HEK293 (cell line): ENCODE results near the gene ADAM33.

ENCODE experiments used
- CTCF ChIA-PET: fragments of 350-600 bp; formaldehyde crosslinking; extraction: SDS; loops from one replicate; lab custom pipeline; 2021; ENCODE audit warnings: antibody characterized with exemption; lab: Yijun Ruan, JAX
- POLR2A ChIA-PET: fragments of 300-600 bp; formaldehyde crosslinking; extraction: SDS; loops from one replicate; lab custom pipeline; 2020; ENCODE audit warnings: antibody characterized with exemption, inconsistent platforms; lab: Yijun Ruan, JAX
- H3K27ac ChIP-seq: fragments of 200-500 bp; sonication (Bioruptor generic); 2 replicates; pipeline ENCODE4 v1.5.1; 2014; ENCODE audit warnings: low read depth, low read length, control low read depth, inconsistent platforms; ENCODE audit errors: extremely low read depth
- H3K36me3 ChIP-seq, 2 experiments: fragments of 200-500 bp in 1 of 2; sonication (Bioruptor generic) in 1 of 2; 1 replicate in 1 of 2; 2 replicates in 1 of 2; pipeline ENCODE4 v1.5.1; 2014 to 2017; ENCODE audit warnings: inconsistent platforms in 2 of 2, low read length in 2 of 2; ENCODE audit not compliant: control insufficient read depth in 2 of 2, insufficient read depth in 1 of 2
- H3K4me1 ChIP-seq: fragments of 200-500 bp; sonication (Bioruptor generic); 2 replicates; pipeline ENCODE4 v1.5.1; 2014; ENCODE audit warnings: mild to moderate bottlenecking, low read length, inconsistent platforms; ENCODE audit not compliant: control insufficient read depth, insufficient read depth
- H3K4me3 ChIP-seq: 2 replicates; pipeline ENCODE4 v1.5.1; 2011; ENCODE audit warnings: low read depth, mild to moderate bottlenecking, control low read depth, low read length, moderate library complexity
- H3K9me3 ChIP-seq: fragments of 200-500 bp; sonication (Bioruptor generic); 2 replicates; pipeline ENCODE4 v1.5.1; 2014; ENCODE audit warnings: low read depth, low read length, inconsistent platforms; ENCODE audit not compliant: control insufficient read depth, insufficient read depth
- EGR2 ChIP-seq: fragments of 450-650 bp; formaldehyde crosslinking; IDR thresholded peaks from 2 replicates; pipeline ENCODE4 v1.5.1; 2016; ENCODE audit warnings: low read depth, missing biosample characterization, missing genetic modification characterization
- SP2 ChIP-seq: fragments of 450-650 bp; formaldehyde crosslinking; IDR thresholded peaks from 2 replicates; pipeline ENCODE4 v1.5.1; 2016; ENCODE audit warnings: missing biosample characterization, missing genetic modification characterization
- SP3 ChIP-seq: fragments of 450-650 bp; formaldehyde crosslinking; IDR thresholded peaks from 2 replicates; pipeline ENCODE4 v1.5.1; 2016; ENCODE audit warnings: missing biosample characterization, missing genetic modification characterization
- TRIM28 ChIP-seq: IDR thresholded peaks from 2 replicates; pipeline ENCODE4 v1.6.1; 2011; ENCODE audit warnings: low read length, control low read depth, borderline replicate concordance
- ZEB2 ChIP-seq: fragments of 450-650 bp; formaldehyde crosslinking; IDR thresholded peaks from 2 replicates; pipeline ENCODE4 v1.5.1; 2016; ENCODE audit warnings: missing biosample characterization, missing genetic modification characterization
- ZFHX2 ChIP-seq: fragments of 450-650 bp; formaldehyde crosslinking; conservative IDR thresholded peaks from 2 replicates; pipeline ENCODE4 v1.5.1; 2016; ENCODE audit warnings: missing biosample characterization, missing genetic modification characterization
- ZNF24 ChIP-seq: fragments of 450-650 bp; formaldehyde crosslinking; IDR thresholded peaks from 2 replicates; pipeline ENCODE4 v1.5.1; 2016; ENCODE audit warnings: missing biosample characterization, missing genetic modification characterization
- ZNF302 ChIP-seq: fragments of 450-650 bp; formaldehyde crosslinking; IDR thresholded peaks from 2 replicates; pipeline ENCODE4 v1.5.1; 2016; ENCODE audit warnings: missing biosample characterization, missing genetic modification characterization, low read depth
- ZNF335 ChIP-seq: fragments of 450-650 bp; formaldehyde crosslinking; conservative IDR thresholded peaks from 2 replicates; pipeline ENCODE4 v1.5.1; 2016; ENCODE audit warnings: missing biosample characterization, missing genetic modification characterization
- ZNF426 ChIP-seq: fragments of 450-650 bp; formaldehyde crosslinking; IDR thresholded peaks from 2 replicates; pipeline ENCODE4 v1.5.1; 2017; ENCODE audit warnings: missing biosample characterization, missing genetic modification characterization, mild to moderate bottlenecking, inconsistent platforms, moderate library complexity
- ZNF473 ChIP-seq: fragments of 450-650 bp; formaldehyde crosslinking; IDR thresholded peaks from 2 replicates; pipeline ENCODE4 v1.5.1; 2017; ENCODE audit warnings: missing biosample characterization, missing genetic modification characterization
- ZNF610 ChIP-seq: fragments of 450-650 bp; formaldehyde crosslinking; IDR thresholded peaks from 2 replicates; pipeline ENCODE4 v1.5.1; 2016; ENCODE audit warnings: missing biosample characterization, missing genetic modification characterization, borderline replicate concordance
- ZNF654 ChIP-seq: fragments of 450-650 bp; formaldehyde crosslinking; IDR thresholded peaks from 2 replicates; pipeline ENCODE4 v1.5.1; 2016; ENCODE audit warnings: low read depth, missing biosample characterization, missing genetic modification characterization
- ZNF701 ChIP-seq: fragments of 450-650 bp; formaldehyde crosslinking; IDR thresholded peaks from 2 replicates; pipeline ENCODE4 v1.5.1; 2016; ENCODE audit warnings: missing biosample characterization, missing genetic modification characterization
- ZNF747 ChIP-seq: fragments of 450-650 bp; formaldehyde crosslinking; IDR thresholded peaks from 2 replicates; pipeline ENCODE4 v1.5.1; 2016; ENCODE audit warnings: missing biosample characterization, missing genetic modification characterization
- ZNF768 ChIP-seq: fragments of 450-650 bp; formaldehyde crosslinking; IDR thresholded peaks from 2 replicates; pipeline ENCODE4 v1.5.1; 2018; ENCODE audit warnings: missing biosample characterization, mild to moderate bottlenecking, missing genetic modification characterization
- ZNF785 ChIP-seq: fragments of 450-650 bp; formaldehyde crosslinking; IDR thresholded peaks from 2 replicates; pipeline ENCODE4 v1.5.1; 2016; ENCODE audit warnings: missing biosample characterization, missing genetic modification characterization
- ZSCAN16 ChIP-seq: fragments of 450-650 bp; formaldehyde crosslinking; IDR thresholded peaks from 2 replicates; pipeline ENCODE4 v1.5.1; 2016; ENCODE audit warnings: missing biosample characterization, missing genetic modification characterization
- ZSCAN23 ChIP-seq: fragments of 450-650 bp; formaldehyde crosslinking; IDR thresholded peaks from 2 replicates; pipeline ENCODE4 v1.5.1; 2016; ENCODE audit warnings: missing biosample characterization, missing genetic modification characterization
- TF ChIP-seq, protein P1 (sequence below): fragments of 450-650 bp; formaldehyde crosslinking; IDR thresholded peaks from 2 replicates; pipeline ENCODE4 v1.5.1; 2016; ENCODE audit warnings: missing biosample characterization, missing genetic modification characterization
- TF ChIP-seq, protein P2 (sequence below): sonication (generic); formaldehyde crosslinking; IDR thresholded peaks from 2 replicates; pipeline ENCODE4 v1.8.1; 2022; ENCODE audit warnings: mild to moderate bottlenecking, moderate library complexity, missing genetic modification reagents
- TF ChIP-seq, protein P3 (sequence below): fragments of 450-650 bp; formaldehyde crosslinking; IDR thresholded peaks from 2 replicates; pipeline ENCODE4 v1.5.1; 2016; ENCODE audit warnings: missing biosample characterization, missing genetic modification characterization
- TF ChIP-seq, protein P4 (sequence below): fragments of 450-650 bp; formaldehyde crosslinking; IDR thresholded peaks from 2 replicates; pipeline ENCODE4 v1.5.1; 2016; ENCODE audit warnings: missing biosample characterization, missing genetic modification characterization

ADAM33 gene

DNA sequence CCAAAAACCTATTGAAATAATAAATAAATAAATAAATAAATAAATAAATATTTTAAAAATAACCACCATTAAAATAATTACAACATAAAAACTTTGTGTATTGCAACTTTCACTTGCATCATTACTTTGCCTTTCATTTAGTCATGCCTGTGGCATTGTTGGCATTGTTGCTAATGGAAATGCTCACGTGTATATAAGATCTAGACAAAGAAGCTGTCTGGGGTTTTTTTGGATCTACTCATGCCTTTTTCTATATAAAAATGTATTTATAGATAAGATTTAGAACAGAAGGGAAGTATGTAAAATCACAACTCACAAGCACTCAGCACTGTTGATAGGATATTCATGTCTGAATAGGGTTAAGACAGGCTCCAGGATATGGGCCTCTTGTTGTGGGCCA lies 46.5 kb downstream of the ADAM33 start:
- CTCF ChIA-PET = no interaction called here
- H3K27ac ChIP-seq = no peak overlapping the region
- peaks cover 7% of the 10 kb centered on the region for H3K4me1 ChIP-seq
- H3K36me3 ChIP-seq = no peaks in the 10 kb centered on the region; a peak in 1 of 3 replicates
- POLR2A ChIA-PET = no interaction called here
- TF ChIP-seq, protein P1, sequence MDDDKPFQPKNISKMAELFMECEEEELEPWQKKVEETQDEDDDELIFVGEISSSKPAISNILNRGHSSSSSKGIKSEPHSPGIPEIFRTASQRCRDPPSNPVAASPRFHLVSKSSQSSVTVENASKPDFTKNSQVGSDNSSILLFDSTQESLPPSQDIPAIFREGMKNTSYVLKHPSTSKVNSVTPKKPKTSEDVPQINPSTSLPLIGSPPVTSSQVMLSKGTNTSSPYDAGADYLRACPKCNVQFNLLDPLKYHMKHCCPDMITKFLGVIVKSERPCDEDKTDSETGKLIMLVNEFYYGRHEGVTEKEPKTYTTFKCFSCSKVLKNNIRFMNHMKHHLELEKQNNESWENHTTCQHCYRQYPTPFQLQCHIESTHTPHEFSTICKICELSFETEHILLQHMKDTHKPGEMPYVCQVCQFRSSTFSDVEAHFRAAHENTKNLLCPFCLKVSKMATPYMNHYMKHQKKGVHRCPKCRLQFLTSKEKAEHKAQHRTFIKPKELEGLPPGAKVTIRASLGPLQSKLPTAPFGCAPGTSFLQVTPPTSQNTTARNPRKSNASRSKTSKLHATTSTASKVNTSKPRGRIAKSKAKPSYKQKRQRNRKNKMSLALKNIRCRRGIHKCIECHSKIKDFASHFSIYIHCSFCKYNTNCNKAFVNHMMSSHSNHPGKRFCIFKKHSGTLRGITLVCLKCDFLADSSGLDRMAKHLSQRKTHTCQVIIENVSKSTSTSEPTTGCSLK (tag by site-specific recombination) = no peak
- TF ChIP-seq ZNF302 (tag by site-specific recombination) (no peak), SP2 (tag by site-specific recombination) (no peak), ZEB2 (no peak), ZNF701 (no peak)
- TF ChIP-seq, all 188 proteins: peak for 0
- Histone ChIP-seq H3K9me3 (no peaks in the 10 kb centered on the region), H3K4me3 (no peak overlapping the region)

DNA sequence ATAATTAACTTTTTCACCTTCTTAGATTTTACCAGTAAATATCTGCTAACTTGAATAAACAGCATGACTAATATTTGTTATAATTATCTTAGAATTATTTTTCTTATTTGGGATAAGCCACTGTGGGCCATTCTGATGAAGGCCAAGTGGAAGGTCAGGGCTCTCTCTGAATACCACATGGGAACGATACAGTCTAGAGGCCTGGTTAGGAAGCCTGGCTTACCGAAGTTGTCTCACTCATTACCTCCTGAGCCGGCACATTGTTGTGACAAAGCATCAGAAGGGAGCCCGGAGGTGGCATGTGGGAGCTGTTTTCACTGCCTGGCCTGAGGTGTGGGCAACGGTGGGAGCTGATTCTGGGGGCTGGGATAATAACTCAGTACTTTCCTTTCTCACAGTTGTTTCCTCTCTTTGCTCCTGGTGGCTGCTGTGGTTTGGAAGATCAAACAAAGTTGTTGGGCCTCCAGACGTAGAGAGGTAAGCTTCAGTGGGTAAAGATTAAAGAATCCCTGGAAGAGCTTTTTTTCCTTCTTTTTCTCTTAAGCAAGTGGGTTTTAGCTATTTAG lies 47.8 kb downstream of the ADAM33 start:
- Histone ChIP-seq H3K4me1 (peaks cover 7% of the 10 kb centered on the region), H3K27ac (no peak overlapping the region), H3K36me3 (no peaks in the 10 kb centered on the region; a peak in 1 of 3 replicates), H3K9me3 (no peaks in the 10 kb centered on the region), H3K4me3 (no peak overlapping the region)
- ChIA-PET POLR2A (interaction anchor here (1.0 kb wide), 1 partner anchor 186 kb away, joined by 3 read pairs; the partner anchor contains the start of gene AP5S1), CTCF (interaction anchor here (0.6 to 1.3 kb wide), 4 partner anchors 18 to 77 kb away, joined by 3 to 8 read pairs (median 3); no protein-coding TSS in a partner anchor)
- TF ChIP-seq EGR2 (tag by site-specific recombination) (peak; percentile 85), ZNF785 (tag by site-specific recombination) (no peak), ZFHX2 (peak; percentile 63), ZNF426 (no peak), ZSCAN23 (tag by site-specific recombination) (no peak)
- TF ChIP-seq, protein P2, sequence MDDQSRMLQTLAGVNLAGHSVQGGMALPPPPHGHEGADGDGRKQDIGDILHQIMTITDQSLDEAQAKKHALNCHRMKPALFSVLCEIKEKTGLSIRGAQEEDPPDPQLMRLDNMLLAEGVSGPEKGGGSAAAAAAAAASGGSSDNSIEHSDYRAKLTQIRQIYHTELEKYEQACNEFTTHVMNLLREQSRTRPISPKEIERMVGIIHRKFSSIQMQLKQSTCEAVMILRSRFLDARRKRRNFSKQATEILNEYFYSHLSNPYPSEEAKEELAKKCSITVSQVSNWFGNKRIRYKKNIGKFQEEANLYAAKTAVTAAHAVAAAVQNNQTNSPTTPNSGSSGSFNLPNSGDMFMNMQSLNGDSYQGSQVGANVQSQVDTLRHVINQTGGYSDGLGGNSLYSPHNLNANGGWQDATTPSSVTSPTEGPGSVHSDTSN (CRISPR knock-in tag) = no peak

DNA sequence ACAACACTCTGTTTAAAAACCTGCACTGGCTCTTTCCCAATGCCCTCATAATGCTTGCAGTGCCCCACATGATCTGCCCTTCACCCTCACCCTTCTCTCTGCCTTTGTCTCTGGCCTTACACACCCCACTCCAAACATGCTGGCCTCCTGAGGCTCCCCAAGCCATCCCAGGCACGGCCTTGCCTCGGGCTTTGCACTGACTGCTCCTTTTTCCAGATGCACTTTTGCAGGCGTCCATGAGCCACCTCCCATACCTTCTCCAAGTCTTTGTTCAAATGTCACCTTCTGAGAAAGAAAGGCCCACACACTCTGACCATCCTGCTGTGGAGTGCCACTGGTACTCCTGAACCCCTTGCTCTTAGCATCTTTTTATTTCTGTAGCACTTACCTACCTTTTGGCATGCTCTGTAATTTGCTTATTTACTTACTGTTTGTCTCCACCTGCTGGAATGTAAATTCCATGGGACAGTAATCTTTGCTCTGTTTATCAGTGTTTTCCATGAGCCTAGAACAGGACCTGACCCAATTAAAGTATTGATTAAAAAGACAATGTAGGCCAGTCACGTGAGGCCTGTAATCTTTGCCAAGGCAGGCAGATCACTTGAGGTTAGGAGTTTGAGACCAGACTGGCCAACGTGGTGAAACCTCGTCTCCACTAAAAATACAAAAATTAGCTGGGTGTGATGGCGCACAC lies 49.4 kb downstream of the ADAM33 start:
- POLR2A ChIA-PET = no interaction called here
- Histone ChIP-seq H3K4me1 (peaks cover 7% of the 10 kb centered on the region), H3K9me3 (no peaks in the 10 kb centered on the region), H3K4me3 (no peak overlapping the region), H3K27ac (no peak overlapping the region)
- CTCF ChIA-PET = interaction anchor here (0.6 to 1.3 kb wide), 3 partner anchors 23 to 87 kb away, joined by 3 to 8 read pairs (median 3); no protein-coding TSS in a partner anchor
- TF ChIP-seq ZNF654 (tag by site-specific recombination) = peak; percentile 47
- no peak for TF ChIP-seq ZNF768
- TF ChIP-seq, all 188 proteins: peak for 1
- H3K36me3 ChIP-seq = peaks cover 0 to 5% of the 10 kb centered on the region in 2 experiments; a peak in 2 of 3 replicates

DNA sequence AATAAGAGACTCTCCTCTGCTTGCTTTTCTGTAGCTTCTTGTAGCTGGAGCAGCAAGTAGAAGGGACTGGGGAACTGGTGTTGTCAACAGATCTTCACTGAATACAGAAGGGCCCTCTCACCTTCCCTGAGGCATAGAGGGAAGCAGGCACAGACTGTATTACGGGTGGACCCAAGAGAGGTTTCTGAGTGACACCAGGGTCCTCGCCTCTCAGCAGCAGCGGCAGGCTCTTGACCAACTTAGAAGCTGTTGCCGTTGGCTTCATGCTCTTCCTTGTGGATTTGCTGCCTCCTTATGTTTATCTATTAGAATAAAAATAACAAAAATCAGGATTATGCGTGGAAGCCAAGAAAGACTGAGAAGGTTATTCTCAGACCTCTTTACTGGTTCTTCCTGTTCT lies 50.3 kb downstream of the ADAM33 start:
- H3K36me3 ChIP-seq = peaks cover 0 to 5% of the 10 kb centered on the region in 2 experiments; a peak in 2 of 3 replicates
- H3K27ac ChIP-seq = no peak overlapping the region
- ChIA-PET CTCF (interaction anchor here (1.0 to 1.6 kb wide), 3 partner anchors 19 to 79 kb away, joined by 3 to 5 read pairs (median 3); no protein-coding TSS in a partner anchor), POLR2A (no interaction called here)
- no peaks in the 10 kb centered on the region for H3K9me3 ChIP-seq
- H3K4me3 ChIP-seq = no peak overlapping the region
- peaks cover 5% of the 10 kb centered on the region for H3K4me1 ChIP-seq
- TF ChIP-seq, protein P3, sequence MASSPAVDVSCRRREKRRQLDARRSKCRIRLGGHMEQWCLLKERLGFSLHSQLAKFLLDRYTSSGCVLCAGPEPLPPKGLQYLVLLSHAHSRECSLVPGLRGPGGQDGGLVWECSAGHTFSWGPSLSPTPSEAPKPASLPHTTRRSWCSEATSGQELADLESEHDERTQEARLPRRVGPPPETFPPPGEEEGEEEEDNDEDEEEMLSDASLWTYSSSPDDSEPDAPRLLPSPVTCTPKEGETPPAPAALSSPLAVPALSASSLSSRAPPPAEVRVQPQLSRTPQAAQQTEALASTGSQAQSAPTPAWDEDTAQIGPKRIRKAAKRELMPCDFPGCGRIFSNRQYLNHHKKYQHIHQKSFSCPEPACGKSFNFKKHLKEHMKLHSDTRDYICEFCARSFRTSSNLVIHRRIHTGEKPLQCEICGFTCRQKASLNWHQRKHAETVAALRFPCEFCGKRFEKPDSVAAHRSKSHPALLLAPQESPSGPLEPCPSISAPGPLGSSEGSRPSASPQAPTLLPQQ = no peak
- no peak for TF ChIP-seq ZNF24 (tag by site-specific recombination)
- TF ChIP-seq ZNF610 (tag by site-specific recombination) = no peak
- TF ChIP-seq ZNF747 (tag by site-specific recombination) = no peak
- TF ChIP-seq ZSCAN16 = no peak
- TF ChIP-seq, protein P4, sequence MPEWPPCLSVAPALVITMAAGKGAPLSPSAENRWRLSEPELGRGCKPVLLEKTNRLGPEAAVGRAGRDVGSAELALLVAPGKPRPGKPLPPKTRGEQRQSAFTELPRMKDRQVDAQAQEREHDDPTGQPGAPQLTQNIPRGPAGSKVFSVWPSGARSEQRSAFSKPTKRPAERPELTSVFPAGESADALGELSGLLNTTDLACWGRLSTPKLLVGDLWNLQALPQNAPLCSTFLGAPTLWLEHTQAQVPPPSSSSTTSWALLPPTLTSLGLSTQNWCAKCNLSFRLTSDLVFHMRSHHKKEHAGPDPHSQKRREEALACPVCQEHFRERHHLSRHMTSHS = no peak
- TF ChIP-seq TRIM28 = no peak
- no peak for TF ChIP-seq ZNF473 (tag by site-specific recombination)
- no peak for TF ChIP-seq SP3 (tag by site-specific recombination)
- no peak for TF ChIP-seq ZNF335 (tag by site-specific recombination)
